Hematopoietic multipotent progenitor cell treated with erythropoietin and hydrocortisone succinate and interleukin-3 and kit ligand, for 6 days (in vitro differentiated cells): ENCODE results near the gene VWA8.
A peak's percentile ranks its signal among the peaks of the same experiment; 100 is the strongest.
"Not testable (repeated sequence)": the region's sequence is repeated elsewhere in the genome, so short reads cannot be mapped to it uniquely, and the experiment has no call there.

Source experiments
- DNase-seq: peaks from one replicate; pipeline ENCODE4 v3.0.0-alpha.2; 2015

VWA8 gene

GRCh38 chr13:41919741-41920487 is 41.0 kb downstream of the VWA8 start:
- DNase-seq: no peak

- no peak for DNase-seq
Observed at GRCh38 chr13:41919031-41919740, 41.7 kb downstream of the VWA8 start.

GRCh38 chr13:41917641-41918040 is 43.3 kb downstream of the VWA8 start:
- no peak for DNase-seq

- DNase-seq: peak; percentile 50
Observed at GRCh38 chr13:41916173-41916954, 44.5 kb downstream of the VWA8 start.

GRCh38 chr13:41915081-41915480 is 45.8 kb downstream of the VWA8 start:
- DNase-seq: no peak

- no peak for DNase-seq
Observed at GRCh38 chr13:41914552-41914951, 46.4 kb downstream of the VWA8 start.

GRCh38 chr13:41909506-41909905 is 51.4 kb downstream of the VWA8 start:
- no peak for DNase-seq

- peak; percentile 81 for DNase-seq
Observed at GRCh38 chr13:41905600-41906254, 55.2 kb downstream of the VWA8 start.

- DNase-seq: no peak
Observed at GRCh38 chr13:41900918-41901317, 60.0 kb downstream of the VWA8 start.

- not testable (repeated sequence) for DNase-seq
Observed at GRCh38 chr13:41898411-41898810, 62.5 kb downstream of the VWA8 start.

GRCh38 chr13:41897126-41897525 is 63.8 kb downstream of the VWA8 start:
- DNase-seq: no peak

GRCh38 chr13:41895478-41895877 is 65.4 kb downstream of the VWA8 start:
- DNase-seq: no peak

- no peak for DNase-seq
Observed at GRCh38 chr13:41891119-41891518, 69.8 kb downstream of the VWA8 start.

- no peak for DNase-seq
Observed at GRCh38 chr13:41883147-41883546, 77.8 kb downstream of the VWA8 start.

GRCh38 chr13:41881890-41882289 is 79.0 kb downstream of the VWA8 start:
- not testable (repeated sequence) for DNase-seq

- no peak for DNase-seq
Observed at GRCh38 chr13:41880966-41881365, 79.9 kb downstream of the VWA8 start.

- peak; percentile 66 for DNase-seq
Observed at GRCh38 chr13:41864658-41865057, 96.3 kb downstream of the VWA8 start.

GRCh38 chr13:41862659-41863058 is 98.2 kb downstream of the VWA8 start:
- DNase-seq: not testable (repeated sequence)

- no peak for DNase-seq
Observed at GRCh38 chr13:41859565-41859964, 101.3 kb downstream of the VWA8 start.

GRCh38 chr13:41858780-41859179 is 102.1 kb downstream of the VWA8 start:
- no peak for DNase-seq

GRCh38 chr13:41854758-41855157 is 106.2 kb downstream of the VWA8 start:
- DNase-seq: peak; percentile 16

GRCh38 chr13:41851351-41851750 is 109.6 kb downstream of the VWA8 start:
- no peak for DNase-seq
